ENCODE measurements around the gene SERPINB10.

The SERPINB10 gene

GRCh38 chr18:63907664-63908063, at the start of gene SERPINB10:
Gene SERPINB10 (plus strand): TSS chr18:63907958. CDS start chr18:63915511, 7,553 bp downstream.
- DNase-seq, result no peak

DNA sequence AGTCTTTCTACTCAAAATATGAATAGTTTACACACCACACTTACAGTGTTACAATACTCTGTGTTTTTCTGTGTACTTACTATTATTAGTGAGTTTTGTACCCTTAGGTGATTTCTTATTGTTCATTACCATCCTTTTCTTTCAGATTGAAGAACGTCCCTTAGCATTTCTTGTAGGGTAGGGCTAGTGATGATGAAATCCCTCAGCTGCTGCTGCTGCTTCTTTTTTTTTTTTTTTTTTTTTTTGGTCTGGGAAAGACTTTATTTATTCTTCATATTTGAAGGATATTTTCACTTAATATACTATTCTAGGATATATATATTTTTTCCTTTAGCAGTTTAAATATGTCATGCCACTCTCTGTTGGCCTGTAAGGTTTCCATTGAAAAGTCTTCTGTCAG, 49.3 kb upstream of the SERPINB10 start:
- no peak for DNase-seq

DNA sequence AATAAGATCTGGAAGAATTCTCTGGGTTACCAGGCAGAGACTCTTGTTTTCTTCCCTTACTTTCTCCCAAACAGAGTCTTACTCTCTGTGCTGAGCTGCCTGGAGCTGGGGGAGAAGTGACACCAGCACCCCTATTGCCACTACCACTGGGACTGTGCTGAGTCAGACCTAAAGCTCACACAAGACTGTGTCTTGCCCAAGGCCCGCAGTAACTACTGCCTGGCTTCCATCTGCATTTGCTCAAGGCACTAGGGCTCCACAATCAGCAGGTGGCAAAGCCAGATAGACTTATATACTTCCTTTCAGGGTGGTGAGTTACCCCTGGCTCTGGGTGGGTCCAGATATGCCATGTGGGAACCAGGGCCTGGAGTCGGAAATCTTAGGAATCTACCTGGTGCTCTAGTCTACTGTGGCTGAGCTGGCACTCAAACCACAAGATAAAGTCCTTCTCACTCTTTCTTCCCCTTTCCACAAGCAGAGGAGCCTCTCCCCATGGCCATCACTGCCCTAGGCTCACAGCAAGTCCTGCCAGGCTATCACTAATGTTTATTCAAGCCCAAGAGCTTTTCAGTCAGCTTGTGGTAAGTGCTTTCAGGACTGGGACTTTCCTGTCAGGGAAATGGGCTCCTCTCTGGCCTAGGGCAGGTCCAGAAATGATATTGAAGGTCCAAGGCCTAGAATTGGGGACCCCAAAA, 47.8 kb upstream of the SERPINB10 start:
- DNase-seq, result no peak

- no peak for DNase-seq
Observed at GRCh38 chr18:63860531-63860930, 47.2 kb upstream of the SERPINB10 start.

DNA sequence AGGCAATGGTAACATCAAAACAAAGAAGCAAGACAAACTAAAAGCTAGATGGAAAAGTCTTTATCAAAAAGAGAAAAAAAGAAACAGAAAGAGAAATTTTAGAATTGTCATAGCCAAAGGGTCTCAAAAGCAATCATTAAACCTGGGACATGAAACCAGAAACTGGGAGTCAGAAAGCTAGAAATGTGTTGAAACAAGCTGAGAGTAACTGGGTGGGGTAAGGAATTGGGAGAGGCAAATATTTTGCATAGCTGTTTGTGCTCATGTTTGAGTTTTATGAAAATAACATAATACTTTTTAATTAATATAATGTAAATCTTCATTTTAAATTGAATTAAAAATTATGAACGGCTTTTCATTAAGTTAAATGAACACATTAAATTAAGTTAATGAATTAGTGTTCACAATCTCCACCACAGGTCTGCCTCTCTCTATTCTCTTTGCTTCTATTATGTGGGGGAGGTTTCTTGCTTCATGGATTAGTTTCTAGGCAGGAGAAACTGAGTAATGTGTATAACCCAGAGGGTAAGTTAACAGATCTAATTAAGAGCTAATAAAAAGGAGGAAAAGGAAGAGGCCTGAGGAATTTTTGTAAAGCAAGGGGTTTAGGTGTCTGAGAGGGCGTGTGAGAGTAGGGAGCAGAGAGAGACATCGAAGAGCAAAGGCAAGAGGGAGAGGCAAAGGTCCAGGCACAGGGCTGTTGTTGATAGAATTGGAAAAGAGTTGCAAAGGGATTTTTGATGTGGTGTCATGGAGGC, 40.2 kb upstream of the SERPINB10 start:
- no peak for DNase-seq

- no peak for DNase-seq
Observed at GRCh38 chr18:63868546-63868945, 39.2 kb upstream of the SERPINB10 start.

DNA sequence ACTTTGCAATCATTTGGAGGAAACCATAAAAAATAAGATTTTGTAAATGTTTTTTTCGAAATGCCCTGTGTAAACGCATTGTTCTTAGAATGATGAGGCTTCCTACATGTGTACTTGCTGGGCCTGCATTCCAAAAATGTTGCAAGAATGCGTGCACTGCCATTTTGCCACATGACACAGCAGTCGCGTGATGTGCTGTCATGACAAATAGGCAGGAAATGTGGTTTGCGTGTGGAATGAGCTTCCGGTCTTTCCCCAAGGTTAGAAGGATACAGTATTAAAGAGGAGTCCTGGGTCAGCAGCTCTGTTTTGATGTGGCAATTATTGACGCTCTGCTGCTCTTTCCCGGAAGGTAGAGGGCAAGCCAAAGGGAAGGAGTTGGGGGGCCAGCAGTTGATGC, 38.4 kb upstream of the SERPINB10 start:
- no peak for DNase-seq

GRCh38 chr18:63869851-63870250, 37.9 kb upstream of the SERPINB10 start:
- DNase-seq, result no peak

GRCh38 chr18:63871836-63872235, 35.9 kb upstream of the SERPINB10 start:
- DNase-seq, result no peak

DNA sequence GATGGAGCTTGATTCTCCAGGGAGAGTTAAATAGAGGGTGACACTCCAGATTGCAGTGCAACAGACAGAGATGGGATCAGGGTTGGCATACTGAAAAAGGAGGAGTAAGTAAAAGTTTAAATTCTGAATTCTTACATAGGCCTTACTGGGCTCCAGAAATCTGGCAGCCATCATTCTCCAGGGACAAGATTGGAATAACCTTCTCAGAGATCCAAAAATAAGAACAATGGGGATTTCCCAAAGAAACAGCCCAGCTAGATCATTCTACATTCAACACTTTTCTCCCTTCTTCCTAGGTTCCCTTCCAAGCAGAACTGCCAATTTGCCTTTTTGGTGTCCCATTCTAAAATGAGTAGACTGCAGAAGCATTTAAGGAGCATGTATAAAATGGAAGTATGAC, 35.2 kb upstream of the SERPINB10 start:
- no peak for DNase-seq

DNA sequence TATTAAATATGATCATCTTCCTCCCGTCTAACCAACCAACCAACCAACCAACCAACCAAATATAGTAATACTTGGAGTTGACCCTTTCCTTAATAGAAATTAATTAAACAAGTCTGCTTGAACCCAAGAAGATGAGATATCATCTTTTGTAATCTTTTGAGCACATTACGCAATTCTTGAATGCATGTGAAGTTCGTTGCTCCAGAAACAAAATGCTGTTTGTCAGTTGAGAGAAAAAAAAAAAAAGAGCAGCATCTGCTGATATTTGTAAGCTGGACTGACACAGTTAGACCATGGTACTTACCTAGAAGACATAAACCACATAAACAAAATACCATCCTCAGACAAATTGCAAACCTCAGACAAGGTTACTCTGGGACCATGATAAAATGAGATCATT, 29.4 kb upstream of the SERPINB10 start:
- no peak for DNase-seq

- no peak for DNase-seq
Observed at GRCh38 chr18:63878925-63879324, 28.8 kb upstream of the SERPINB10 start.

DNA sequence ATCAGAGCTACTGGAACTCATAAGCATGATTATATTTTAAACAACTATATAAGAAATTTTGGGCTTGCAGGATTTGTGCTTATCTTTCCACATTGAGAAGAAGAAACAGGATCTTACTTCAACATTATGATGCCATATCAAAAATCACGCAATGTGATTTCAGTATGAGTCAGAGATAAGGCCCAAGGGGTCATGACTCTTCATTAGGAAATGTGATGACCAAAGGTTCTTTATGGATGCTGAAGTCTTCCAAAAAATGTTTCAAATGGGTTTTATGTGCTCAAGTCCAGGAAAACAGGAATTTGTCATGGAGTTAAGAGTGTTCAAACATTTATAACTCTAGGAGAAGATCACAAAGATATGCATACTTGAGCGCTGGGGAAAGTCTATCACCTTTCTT, 28.0 kb upstream of the SERPINB10 start:
- DNase-seq, result no peak

GRCh38 chr18:63881851-63882250, 25.9 kb upstream of the SERPINB10 start:
- DNase-seq, result no peak

DNA sequence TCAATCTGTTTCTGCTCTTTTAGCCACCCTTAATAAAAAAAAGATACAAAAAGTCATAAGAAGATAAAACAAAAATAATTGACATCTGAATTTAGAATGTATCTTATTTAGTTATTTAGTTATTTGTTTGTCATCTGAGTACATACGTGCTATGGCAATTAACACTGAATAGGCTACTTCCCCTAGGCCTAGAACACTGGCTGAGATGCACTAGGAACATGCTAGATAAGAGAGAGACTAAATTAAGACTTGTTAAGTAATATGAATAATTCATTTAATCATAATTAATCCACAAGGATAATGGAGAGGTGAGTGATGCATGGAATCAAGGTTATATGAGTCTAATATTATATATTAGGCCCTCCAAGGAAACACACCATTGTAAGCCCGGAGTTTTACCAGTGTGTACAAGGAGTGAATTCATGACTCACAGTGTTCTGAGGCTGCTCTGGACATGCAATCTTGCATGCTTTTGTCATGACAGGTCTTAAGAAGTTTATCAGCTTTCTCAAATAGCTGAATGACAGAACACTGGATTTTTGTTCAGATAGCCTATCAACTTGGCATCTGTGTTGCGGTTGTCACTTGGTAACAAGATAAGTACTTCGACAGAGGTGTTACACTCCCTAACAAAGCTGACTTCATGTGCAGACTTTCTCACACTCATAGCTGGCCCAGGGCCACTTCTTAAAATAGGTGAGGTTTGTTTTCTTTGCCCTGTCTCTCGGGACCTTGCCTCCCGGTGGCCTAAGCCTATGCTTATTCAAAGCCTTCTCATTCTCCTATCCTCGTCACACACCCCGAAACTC, 25.2 kb upstream of the SERPINB10 start:
- no peak for DNase-seq

GRCh38 chr18:63883617-63884016, 24.1 kb upstream of the SERPINB10 start:
- DNase-seq, result no peak

GRCh38 chr18:63887424-63887823, 20.3 kb upstream of the SERPINB10 start, which contains the start of gene SERPINB2:
Gene SERPINB2 (plus strand): TSS chr18:63887705. CDS start chr18:63891445, 3,740 bp downstream.
- no peak for DNase-seq

GRCh38 chr18:63888470-63889190, 19.1 kb upstream of the SERPINB10 start:
- no peak for DNase-seq

- DNase-seq, result no peak
Observed at GRCh38 chr18:63889626-63890025, 18.1 kb upstream of the SERPINB10 start.

DNA sequence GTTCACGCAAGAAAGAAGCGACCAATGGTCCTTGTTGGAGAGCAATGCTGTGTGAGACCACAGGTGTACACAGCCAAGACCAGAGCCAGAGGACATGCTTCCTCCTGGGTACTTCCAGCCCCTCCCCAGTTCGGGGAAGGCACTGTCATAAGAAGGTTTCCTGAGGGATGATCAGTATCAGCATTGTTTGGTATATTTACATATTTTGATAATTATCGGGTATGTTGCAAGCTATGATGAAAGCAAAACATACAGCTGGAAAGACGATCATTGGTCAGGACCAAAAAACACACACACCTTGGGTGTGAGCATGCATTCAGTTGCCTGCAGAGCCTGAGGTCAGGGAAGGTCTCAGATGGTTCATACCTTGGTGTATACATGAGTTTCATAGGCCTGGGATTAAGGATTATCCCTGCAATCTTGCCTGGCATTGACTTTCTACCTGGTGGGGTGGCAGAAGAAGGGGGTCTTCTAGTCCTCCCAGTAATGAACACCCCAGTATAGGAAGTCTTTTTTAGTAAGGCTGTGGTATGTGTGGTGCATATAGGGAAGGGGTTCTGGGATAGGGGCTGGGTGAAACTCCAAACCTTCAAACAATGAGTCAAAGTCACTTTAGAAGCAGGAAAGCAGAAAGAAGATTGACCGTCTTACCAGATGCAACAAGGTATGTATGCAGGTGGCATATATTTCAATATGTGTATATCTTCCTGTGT, 17.4 kb upstream of the SERPINB10 start:
- DNase-seq, result no peak

GRCh38 chr18:63890950-63891304, 16.8 kb upstream of the SERPINB10 start:
- no peak for DNase-seq

GRCh38 chr18:63892566-63892965, 15.2 kb upstream of the SERPINB10 start:
- no peak for DNase-seq

All from femur (tissue), 1 donor.